HG02981 (cell line): ENCODE data around the gene MBIP.

Source experiments
- ATAC-seq: cut with Tn5 transposase; IDR thresholded peaks from one replicate; pipeline ENCODE4 v1.9.1; 2021; ENCODE audit warnings: mild to moderate bottlenecking, moderate library complexity; ENCODE audit not compliant: unreplicated experiment

Gene MBIP

DNA sequence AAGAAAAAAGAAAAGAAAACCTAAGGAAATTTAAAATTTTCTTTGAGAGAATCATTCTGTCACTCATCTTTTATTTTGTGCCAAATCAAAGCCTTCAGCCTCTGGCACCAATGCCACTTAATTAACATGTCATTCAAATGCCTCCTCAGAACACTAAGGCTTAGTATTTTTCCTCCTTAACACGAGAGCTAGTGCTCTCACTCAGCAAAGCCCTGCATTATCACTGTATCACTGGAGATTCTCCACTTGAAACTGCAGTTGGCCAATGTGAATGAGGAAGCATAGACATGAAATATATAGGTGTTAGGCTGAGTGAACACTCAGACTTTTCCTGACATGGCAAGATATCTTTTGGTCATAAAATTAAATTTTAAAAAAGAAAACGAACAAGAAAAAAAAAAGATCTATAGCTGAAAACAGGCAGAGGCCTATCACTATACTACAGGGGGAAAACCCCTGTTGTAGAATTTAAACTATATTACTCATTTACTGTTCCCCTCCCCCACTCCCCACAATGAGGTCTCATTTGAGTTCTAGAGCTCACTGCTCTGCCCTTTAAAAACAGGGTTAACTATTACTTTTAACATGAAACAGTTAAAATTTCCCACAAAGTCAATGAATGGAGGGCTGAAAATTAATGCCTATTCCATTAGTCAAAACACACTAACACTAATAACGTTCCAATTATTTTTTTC is 5.1 kb downstream of the MBIP start:
- peak; percentile 67 for ATAC-seq

DNA sequence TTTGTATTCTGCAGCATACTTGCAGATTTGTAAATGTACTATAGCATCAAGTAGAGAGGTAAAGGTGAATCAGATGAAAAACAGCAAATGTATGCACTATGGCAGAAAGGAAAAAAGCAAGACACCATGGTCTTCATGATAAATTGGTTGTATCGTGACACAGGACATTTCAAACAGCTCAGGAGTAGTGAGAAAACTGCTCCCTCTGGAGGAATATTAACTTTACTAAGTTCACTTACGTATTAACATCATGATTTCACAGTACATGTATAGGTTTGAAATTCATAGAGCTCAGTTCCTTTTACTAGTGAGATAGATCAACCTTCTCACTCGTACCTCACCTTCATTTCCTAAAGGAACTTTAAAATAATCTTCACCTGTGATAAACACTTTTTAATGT is 6.5 kb downstream of the MBIP start:
- no peak for ATAC-seq

DNA sequence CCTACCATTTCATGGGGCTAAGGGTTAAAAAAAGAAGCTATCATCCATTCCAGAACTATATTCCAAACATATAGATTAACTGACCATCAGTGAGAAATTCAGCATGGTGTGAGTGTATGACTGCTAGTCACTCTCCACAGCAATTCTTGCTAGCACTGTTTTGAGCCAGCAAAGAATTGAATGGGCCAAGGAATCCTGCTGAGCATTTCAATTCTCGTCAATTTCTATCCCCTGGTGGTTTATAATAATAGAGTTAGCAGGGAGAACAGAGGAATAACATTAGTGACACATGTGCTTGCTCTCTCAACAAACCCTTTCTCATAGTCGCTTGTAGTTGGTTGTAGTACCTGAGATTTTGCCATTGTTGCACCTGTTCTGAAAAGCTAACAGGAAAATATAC is 7.2 kb downstream of the MBIP start:
- ATAC-seq = no peak

DNA sequence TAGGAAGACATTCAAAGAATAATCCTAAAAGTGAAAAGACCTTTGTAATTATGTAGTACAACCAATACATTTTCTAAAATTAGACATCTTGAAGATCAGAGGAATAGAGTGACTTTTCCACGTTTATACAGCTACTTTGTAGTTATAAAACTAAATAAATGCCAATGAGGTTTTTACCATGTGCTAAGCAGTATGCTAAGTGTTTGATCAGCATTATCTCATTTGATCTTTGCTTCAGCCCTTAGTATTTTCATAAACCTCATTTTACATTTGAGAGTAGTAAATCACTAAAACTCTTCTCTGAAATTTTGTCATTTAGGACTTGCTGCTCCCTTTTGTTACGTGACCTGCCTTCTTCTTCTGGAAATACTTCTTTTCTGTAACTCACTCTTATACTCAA is 13.6 kb downstream of the MBIP start:
- ATAC-seq = no peak

DNA sequence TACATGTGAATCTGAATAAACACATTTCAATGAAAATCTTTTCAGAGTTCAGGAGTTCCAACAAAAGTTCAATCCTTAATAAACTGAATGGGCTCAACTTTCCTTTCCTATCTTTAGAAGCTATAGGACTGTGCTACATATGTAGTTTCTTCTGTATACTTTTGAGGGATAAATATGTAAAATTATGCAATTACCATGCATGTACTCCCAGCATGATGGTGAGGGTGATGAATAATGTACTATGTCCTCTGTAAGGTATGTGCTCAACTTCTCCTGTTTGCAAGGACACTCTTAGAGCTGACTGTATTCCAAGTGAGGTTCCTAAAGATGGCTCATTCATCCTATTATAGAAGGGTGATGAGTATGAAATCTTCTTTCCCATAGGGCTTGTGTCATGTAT is 15.5 kb downstream of the MBIP start:
- no peak for ATAC-seq

DNA sequence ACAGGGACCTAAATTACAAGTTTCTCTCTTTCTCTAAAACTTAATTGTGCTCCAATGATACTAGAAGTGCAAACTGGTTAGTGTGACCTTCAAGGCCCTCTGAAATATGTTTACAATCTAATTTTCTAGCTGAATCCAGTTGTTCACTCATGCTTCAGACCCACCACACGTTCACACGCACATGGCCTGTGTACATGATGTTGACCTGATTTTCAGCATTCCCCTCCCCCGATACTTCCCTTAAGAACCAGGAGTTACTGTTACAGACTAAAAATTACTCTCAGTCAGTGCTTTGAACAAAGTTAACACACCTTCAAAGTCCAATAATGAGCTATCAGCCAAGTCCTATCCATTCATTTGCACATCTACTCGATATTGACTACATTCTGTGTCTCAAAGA is 16.5 kb downstream of the MBIP start:
- ATAC-seq = no peak

DNA sequence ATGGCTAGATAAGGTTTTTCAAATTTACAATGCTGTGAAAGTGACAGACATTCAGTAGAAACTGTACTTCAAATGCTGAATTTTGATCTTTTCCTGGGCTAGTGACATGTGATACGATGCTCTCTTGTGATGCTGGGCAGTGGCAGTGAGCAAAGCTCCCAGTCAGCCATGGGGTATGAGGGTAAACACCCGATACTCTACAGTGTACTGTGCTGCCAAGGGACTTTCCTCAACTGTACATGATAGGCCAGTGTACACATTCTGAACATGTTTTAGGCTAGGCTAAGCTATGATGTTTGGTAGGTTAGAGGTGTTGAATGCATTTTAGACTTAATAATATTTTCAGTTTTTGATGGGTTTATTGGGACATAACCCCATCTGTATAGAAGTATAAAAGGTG is 17.6 kb downstream of the MBIP start:
- no peak for ATAC-seq

DNA sequence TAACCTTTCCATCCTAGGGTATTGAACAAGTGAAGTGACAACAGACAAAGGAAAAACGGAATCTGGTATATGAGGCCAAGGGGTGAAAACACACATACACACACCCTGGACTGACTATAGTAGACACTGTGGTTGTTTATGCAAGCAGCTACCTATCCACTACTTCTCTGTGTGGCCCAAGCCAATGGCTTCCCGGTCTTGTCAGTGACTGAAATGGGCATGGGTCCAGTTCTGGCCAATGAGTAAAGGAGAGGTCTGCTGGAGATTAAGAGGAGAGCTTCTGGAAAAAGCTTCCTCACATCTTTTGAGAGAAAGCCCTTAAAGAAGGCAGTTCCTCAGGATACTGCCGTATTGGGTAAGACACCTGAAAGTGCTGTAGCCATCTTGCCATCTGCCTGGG is 19.3 kb downstream of the MBIP start:
- no peak for ATAC-seq

DNA sequence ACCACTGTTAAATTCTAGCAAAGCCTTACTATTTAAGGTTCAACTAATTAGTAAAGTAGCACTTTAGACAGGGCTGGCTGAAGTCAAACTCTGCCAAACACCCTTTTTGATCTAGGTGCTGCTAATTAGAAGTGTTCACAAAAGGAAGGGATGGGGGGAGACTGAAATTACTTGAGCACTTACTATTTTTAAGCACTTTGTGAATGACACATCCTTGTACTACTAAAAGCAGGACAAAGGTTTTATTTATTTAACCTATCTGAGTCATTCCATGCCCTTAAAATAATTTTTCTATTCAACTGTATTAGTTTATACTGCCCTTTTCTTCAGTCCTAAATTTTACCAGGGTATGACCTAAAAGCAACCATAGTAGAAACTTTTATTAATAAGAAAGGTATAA is 20.1 kb downstream of the MBIP start:
- ATAC-seq = no peak

DNA sequence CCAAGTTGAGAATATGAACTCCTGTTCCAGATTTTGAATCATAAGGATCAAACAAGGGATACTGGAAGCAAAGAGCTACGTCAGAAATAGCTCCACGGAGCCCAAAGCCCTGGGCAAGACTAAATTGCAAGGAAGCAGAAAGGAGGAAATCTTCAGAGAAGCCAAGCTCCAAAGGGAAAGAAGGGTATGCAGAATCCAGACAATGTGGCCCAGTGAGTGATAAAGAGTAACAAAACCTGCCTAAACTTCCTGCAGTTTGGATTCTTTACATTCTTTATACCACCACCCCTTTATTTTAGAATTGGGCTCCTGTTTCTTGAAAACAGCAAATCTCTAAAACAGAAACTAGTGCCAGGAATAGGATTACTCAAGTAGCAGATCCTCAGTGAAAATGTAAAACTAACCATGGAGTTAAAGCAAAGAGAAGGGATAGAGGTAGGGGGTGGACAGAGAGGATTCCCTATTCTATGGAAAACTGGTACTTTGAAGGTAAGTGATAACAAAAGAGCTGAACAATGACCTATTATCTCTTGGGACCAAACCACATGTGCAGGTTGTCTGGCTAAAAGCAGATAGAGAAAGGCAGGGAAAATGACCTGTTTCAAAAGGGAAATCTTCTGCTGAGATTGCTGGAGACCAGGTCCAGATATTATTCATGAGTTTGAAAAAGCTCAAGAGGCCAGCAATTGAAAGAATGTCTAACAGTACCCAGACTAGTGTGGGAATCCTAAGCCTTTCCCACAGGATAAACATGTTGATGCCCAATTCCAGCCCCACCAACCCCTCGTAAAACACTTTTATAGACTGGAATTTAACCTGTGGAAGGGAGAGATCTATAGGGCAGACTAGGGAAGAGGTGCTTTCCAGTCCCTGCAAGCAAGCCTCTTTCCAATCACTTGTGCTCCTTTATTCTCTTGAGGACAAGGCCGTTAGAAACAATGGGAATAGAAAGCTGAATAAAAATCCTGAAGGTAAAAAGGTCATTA is 24.5 kb downstream of the MBIP start:
- no peak for ATAC-seq

DNA sequence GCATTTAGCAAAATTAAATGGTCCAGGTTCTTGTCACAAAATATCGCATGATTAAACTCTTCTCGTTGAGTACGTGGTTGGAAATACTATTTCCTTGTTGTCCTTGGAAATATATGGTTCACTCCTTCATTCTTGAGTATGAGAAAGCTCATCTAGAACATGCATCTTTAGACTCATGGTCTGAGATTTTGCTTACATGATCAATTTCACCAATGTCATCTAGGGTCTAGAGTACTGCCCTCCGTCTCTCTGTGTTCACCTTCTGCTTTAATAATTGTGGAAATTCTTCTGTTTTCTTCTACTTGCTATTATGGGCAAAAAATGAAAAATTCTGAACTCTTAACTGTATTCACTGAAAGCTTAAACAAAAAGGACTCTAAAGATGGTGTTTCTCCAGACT is 25.9 kb downstream of the MBIP start:
- ATAC-seq = no peak

DNA sequence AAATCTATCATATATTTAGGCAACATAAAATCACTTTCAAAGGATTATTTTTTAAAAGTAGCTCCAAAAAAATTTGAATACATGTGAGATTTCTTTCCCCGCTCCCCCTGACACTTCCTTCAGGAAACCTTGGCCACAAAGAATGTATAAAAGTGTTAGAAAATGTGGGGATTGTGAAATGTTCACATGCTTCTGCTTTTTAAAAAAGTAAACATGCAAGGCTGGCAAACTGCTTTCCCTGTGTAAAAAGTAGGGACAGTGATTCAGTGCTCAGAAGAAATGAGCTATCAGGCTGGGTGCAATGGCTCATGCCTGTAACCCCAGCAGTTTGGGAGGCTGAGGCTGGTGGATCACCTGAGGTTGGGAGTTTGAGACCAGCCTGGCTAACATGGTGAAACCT is 26.6 kb downstream of the MBIP start:
- no peak for ATAC-seq

DNA sequence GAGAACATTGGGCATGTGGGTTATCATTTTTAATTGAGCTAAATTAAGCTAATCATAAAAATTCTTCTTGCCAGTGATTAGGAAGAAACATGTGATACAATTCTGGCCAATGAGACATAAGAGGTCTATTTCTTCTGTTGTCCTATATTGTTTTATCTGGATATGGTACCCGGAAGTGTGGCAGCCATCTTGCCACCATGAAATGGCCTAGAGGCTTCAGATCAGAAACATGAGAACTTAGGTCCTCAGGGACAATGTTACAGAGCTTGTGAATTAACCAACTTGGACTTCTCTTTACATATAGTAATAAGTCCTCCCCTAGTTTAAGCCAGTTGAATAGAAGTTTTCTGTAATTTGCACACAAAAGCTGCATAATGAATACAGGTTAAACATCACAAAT is 30.5 kb downstream of the MBIP start:
- no peak for ATAC-seq

DNA sequence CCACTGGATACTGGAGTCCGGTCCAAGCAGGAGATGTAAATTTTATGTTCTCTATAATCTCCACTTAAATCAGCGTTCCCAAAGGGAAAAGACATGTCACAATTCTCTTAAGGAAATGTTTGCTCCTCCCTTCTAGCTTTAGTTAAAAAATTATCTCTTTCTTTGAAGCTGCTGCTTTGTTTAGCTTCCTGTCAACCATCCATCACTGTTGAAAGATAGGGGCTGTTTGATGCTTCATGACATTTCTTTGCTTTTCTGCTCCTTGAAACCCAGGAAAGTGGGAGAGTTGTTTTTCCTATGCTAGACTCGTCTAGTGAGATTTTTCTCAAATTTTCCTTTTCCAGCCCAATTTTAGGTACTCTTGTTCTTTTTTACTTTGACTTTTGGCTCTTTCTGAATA is 31.9 kb downstream of the MBIP start:
- ATAC-seq = no peak

DNA sequence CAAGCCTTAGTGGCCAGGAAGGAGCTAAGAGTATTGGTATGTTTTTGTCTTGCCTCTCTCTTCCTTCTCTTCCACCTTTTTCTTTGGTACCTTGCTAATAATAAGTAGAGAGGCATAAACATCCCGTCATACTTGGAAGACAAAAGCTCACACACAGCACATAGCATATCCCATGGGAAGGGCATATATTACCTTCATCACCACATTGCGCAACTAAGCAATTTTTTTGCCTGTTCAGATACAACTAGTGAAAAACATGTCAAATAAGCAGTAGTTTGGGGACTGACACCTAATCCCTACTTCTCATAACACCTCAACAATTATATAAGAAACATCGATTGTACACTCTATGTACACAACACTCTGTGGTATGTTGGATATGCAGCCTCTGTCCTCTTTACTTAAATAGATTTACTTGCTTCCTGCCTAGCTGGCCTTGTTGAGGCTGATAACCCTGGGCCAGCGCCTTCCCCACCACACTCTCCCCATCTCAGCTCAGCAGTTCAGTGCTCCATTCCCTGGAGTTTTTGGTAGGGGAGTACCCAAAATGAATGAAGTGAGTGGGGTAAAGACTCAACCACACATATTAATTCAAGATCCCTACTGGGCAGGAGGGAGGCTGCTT is 35.4 kb downstream of the MBIP start:
- no peak for ATAC-seq

DNA sequence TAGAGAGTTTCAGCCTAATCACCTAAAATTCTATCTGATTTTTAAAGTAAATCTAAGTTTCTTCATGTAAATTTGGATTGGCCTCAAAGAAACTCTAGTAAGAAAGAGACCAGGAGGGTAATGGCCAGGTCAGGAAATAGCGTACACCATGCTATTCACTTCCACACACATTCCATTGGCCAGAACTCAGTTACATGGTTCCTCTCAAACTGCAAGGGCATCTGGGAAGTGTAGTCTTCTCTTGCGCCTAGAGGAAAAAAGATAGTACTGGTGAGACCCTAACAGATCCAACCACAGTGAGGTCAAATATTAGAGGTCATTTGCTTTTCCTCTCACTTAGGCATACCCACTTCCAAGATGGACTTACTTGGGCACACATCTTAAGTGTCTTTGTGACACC is 39.1 kb downstream of the MBIP start:
- no peak for ATAC-seq

DNA sequence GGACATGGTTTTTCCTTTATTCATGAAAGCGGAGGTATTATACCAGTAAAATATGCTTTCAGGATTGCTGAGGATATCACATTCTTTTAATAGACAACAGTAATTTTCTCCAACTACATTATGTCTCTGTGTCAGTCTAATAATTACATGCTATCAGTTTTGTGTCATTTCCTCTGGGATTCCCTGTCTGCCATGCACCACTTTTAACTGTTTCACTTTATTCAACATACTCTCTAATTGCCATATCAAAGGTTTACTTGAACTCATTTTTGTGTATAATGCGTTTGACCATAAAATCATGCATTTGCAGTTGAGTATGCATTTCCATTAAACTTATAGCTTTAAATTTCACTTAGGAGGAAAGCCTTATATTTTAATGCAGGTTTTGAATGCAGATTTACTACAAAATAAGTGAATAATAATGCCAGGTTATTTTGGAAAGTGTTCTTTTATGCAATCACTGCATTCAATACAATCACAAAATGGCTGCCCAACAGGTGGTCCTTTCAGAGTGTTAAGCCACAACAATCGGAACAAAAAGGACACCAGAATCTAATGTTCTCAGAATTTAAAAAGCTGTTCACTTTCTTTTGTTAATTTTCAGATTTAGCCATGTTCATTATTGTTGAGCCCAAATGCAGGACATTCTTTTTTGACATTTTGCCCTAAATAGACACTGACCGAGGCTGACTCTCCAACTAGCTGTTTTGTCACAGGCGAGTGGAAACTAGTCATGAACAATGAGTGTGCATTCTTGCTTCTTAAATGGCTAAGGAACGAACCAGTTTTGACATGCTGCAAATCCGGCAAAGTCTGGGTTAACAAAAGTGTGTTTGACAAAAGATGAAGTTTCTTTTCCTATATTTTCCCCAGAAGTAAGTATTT is 40.9 kb downstream of the MBIP start:
- no peak for ATAC-seq

DNA sequence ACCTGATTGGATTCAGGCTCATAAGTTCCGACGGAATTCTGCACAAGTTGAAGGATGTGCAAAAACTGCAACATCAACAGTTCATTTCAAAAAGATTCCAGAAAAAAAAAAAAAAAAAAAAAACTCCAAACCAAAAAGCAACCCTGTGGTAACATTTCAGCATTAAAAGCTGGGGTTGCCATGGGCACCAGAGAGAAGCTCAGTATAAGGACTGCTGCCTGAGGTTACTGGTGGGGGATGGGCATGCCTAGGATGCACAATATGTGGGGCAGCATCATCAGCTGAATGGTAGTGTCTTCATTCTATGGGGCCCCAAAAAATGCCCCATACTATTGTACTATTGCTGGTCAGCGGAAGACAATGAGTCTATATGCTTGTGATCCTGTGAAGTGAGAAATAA is 44.7 kb downstream of the MBIP start:
- ATAC-seq = no peak

DNA sequence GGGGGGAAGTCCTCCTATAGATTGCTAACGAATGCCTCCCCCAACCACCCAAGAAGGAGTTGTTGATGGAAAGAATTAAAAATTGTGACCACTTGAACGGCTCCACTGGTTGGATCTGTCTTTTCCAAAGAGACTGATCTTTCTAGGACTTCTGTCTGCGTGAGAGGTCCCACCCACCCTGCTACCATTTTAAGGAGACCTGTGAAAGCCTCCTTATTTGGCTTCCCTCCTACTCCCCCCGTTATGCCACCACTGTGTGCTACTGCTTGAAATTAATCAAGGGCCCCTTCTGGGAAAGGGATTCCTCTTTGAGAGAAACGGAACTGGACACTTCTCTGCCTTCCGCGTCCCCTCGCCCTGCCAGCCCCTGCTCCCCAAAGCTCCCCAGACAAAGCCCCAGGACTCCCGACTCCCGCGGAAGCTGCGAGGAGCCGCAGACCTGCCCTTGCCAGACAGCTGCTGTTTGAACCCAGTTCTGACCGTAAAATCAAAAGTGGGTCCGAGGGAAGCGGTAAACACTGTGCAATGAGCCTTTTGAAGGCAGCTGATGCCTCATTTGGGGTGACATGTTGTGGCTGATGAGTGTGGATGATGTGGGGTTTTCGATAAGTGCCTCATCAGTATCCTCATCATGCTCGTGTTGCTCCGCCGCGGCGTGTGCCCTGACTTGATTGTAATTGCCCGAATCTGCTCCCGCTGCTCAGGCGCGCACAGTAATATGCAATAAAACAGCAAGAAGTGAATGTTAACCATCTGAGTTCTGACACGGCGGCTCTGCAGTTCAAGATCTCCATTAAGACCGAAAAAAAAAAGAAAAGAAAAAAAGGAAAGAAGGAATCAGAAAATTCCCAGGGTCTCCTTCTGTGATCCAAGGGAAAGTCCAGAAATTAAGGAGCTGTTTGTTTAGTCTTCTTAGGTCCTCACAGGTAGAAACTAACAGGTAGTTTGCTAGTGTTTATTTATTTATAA is 48.2 kb downstream of the MBIP start:
- no peak for ATAC-seq

DNA sequence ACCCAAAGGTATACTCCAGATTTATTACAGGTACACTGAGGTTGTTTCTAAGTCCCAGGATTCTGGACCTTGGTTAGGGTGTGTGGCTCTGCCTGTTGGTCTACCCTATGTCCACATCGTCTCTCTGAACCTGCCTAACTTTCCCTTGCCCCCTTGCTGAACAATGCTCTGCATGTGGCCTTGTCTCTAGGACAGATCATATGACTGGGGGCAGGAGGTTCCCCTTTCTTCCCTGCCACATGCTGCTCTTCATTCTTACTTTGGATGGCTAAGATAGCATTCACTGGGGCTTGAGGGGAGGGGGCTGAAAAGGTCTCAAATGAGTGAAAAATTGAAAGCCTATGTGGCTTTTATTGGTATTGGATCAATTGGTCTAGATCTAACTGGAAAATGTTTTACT is 49.2 kb downstream of the MBIP start:
- ATAC-seq = no peak
